ENCODE results near the gene P4HA3.

Gene P4HA3

DNA sequence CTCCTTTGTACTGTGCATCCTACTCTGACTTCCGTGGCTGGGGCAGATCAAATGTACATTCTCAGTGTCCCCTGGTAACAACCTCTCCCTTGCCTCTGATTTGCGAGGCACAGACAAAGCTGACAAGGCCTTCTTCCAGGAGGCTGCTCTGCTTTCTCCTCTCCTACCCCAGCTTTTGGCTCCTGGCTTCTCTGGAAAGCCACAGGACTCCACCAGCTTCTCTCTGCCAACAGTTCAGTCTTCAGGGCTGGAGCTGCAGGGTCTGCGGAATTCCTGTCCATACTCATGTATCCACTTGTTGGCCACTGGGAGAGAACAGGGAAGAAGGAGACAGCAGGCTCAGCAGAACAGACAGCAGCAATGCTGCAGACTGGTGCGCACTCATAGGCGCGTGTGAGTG lies 44.4 kb downstream of the P4HA3 start:
- ChIA-PET CTCF (interaction anchor here (0.6 kb wide), 1 partner anchor 206 kb away, joined by 7 read pairs; no protein-coding TSS in a partner anchor), POLR2A (interaction anchor here (0.6 kb wide), 1 partner anchor 45 kb away, joined by 3 read pairs; no protein-coding TSS in a partner anchor)
- no peak for DNase-seq (ENCODE audit: extremely low spot score)
- TF ChIP-seq BHLHE40 (IDR thresholded peaks at IDR 0.05; ENCODE audit: borderline replicate concordance): no peak
- no peak for TF ChIP-seq ELF4 (IDR thresholded peaks at IDR 0.05)
- TF ChIP-seq SP1 (IDR thresholded peaks at IDR 0.05): no peak
- TF ChIP-seq LEF1 (IDR thresholded peaks at IDR 0.05; ENCODE audit: borderline replicate concordance): no peak
- no peak for TF ChIP-seq CTBP1 (IDR thresholded peaks at IDR 0.05; ENCODE audit: borderline replicate concordance)
- no peak for TF ChIP-seq ZNF384 (IDR thresholded peaks at IDR 0.05)
- TF ChIP-seq SUZ12 (IDR thresholded peaks at IDR 0.05): no peak
- no peak for TF ChIP-seq NFRKB (IDR thresholded peaks at IDR 0.05)
- TF ChIP-seq ARNT (IDR thresholded peaks at IDR 0.05): no peak
- TF ChIP-seq TARDBP (IDR thresholded peaks at IDR 0.05): no peak
- TF ChIP-seq HDGF (IDR thresholded peaks at IDR 0.05; ENCODE audit: borderline replicate concordance): no peak
- no peak for TF ChIP-seq PKNOX1 (IDR thresholded peaks at IDR 0.05)
- TF ChIP-seq L3MBTL2 (conservative IDR thresholded peaks at IDR 0.05): no peak
- no peak for TF ChIP-seq FOXA1 (IDR thresholded peaks at IDR 0.05)
- TF ChIP-seq FOXK2 (IDR thresholded peaks at IDR 0.05): no peak
- no peak for TF ChIP-seq FOXM1 (IDR thresholded peaks at IDR 0.05; ENCODE audit: borderline replicate concordance)

DNA sequence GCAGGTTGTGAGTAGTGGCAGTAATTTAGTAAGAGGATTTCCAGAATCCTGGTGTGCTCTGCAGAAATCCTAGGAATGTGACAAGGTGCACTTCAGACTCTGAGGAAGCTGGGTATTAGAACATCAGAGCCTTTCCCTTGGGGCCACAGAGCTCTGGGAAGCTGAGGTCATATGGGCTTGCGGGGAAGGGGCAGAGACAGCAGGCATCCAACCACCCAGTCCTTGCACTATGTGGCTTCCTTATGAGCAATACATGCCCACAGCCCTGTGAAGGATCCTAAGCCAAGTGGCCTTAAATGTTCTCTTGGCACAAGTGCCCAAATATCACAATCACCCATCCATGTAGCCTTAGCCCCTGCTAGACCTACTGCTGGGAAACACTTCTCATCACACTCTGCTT lies 46.2 kb downstream of the P4HA3 start:
- DNase-seq (ENCODE audit: extremely low spot score): no peak
- TF ChIP-seq FOXK2 (IDR thresholded peaks at IDR 0.05) (no peak), HDGF (IDR thresholded peaks at IDR 0.05; ENCODE audit: borderline replicate concordance) (no peak), SP1 (IDR thresholded peaks at IDR 0.05) (no peak), BHLHE40 (IDR thresholded peaks at IDR 0.05; ENCODE audit: borderline replicate concordance) (no peak), NFRKB (IDR thresholded peaks at IDR 0.05) (no peak), SUZ12 (IDR thresholded peaks at IDR 0.05) (no peak), ZNF384 (IDR thresholded peaks at IDR 0.05) (no peak), FOXM1 (IDR thresholded peaks at IDR 0.05; ENCODE audit: borderline replicate concordance) (no peak), TARDBP (IDR thresholded peaks at IDR 0.05) (no peak), PKNOX1 (IDR thresholded peaks at IDR 0.05) (no peak), LEF1 (IDR thresholded peaks at IDR 0.05; ENCODE audit: borderline replicate concordance) (no peak), FOXA1 (IDR thresholded peaks at IDR 0.05) (no peak), L3MBTL2 (conservative IDR thresholded peaks at IDR 0.05) (no peak)
- ChIA-PET POLR2A (no interaction called here), CTCF (interaction anchor here (1.1 kb wide), 1 partner anchor 56 kb away, joined by 4 read pairs; no protein-coding TSS in a partner anchor)

GRCh38 chr11:74262725-74263124 lies 48.7 kb downstream of the P4HA3 start:
- ChIA-PET CTCF (no interaction called here), POLR2A (no interaction called here)
- TF ChIP-seq ELF4 (IDR thresholded peaks at IDR 0.05): no peak
- TF ChIP-seq SUZ12 (IDR thresholded peaks at IDR 0.05): no peak
- TF ChIP-seq ARNT (IDR thresholded peaks at IDR 0.05): no peak
- no peak for TF ChIP-seq FOXK2 (IDR thresholded peaks at IDR 0.05)
- TF ChIP-seq FOXM1 (IDR thresholded peaks at IDR 0.05; ENCODE audit: borderline replicate concordance): no peak
- no peak for TF ChIP-seq PKNOX1 (IDR thresholded peaks at IDR 0.05)
- no peak for DNase-seq (ENCODE audit: extremely low spot score)

GRCh38 chr11:74257959-74258553 lies 53.4 kb downstream of the P4HA3 start:
- no peak for DNase-seq (ENCODE audit: extremely low spot score)
- ChIA-PET POLR2A (no interaction called here), CTCF (interaction anchor here (1.7 kb wide), 1 partner anchor 192 kb away, joined by 9 read pairs; no protein-coding TSS in a partner anchor)
- no peak for TF ChIP-seq TARDBP (IDR thresholded peaks at IDR 0.05)

DNA sequence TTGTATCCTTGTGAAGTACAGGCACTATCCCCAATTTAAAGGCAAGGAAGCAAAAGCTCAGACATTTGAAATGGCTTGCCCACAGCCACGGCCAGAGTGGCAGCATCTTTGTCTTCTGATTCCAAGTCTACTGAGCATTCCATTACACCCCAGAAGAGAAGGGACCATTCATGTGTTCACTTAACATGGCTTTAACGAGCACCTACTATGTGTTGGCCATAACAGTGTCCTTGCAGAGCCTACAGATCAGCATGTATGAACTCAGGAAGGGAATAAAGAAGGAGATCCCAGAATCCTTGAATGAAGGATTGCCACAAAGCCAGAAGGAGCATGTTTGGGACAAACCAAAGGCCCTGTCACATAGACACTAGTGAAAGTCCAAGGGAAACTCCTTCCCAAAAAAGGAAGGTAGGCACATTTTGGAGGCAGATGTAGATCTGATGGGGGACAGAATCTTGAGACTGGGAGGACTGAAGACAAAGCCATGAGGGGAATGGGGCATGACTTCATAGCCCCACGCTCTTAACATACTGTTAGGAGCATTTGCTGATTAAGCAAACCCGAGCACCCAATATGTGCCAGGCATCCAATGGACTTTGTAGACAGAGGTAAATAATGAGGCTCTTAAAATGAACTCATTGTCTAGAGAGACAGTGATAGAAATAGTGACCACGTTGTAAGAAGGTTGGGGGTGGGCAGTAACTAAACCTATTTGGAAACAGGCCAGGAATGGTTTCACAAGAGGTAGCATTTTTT lies 54.9 kb downstream of the P4HA3 start:
- CTCF ChIA-PET: interaction anchor here (0.9 to 3.6 kb wide), 6 partner anchors 14 to 314 kb away, joined by 4 to 39 read pairs (median 6); no protein-coding TSS in a partner anchor
- POLR2A ChIA-PET: no interaction called here
- DNase-seq (ENCODE audit: extremely low spot score): no peak
- no peak for TF ChIP-seq NFRKB (IDR thresholded peaks at IDR 0.05)
- no peak for TF ChIP-seq BHLHE40 (IDR thresholded peaks at IDR 0.05; ENCODE audit: borderline replicate concordance)
- TF ChIP-seq SUZ12 (IDR thresholded peaks at IDR 0.05): no peak
- TF ChIP-seq HDGF (IDR thresholded peaks at IDR 0.05; ENCODE audit: borderline replicate concordance): no peak
- TF ChIP-seq FOXM1 (IDR thresholded peaks at IDR 0.05; ENCODE audit: borderline replicate concordance): no peak
- TF ChIP-seq ZNF384 (IDR thresholded peaks at IDR 0.05): no peak
- TF ChIP-seq CTBP1 (IDR thresholded peaks at IDR 0.05; ENCODE audit: borderline replicate concordance): no peak
- TF ChIP-seq L3MBTL2 (conservative IDR thresholded peaks at IDR 0.05): no peak
- TF ChIP-seq PKNOX1 (IDR thresholded peaks at IDR 0.05): no peak
- no peak for TF ChIP-seq SP1 (IDR thresholded peaks at IDR 0.05)
